CD14-positive monocyte (primary cell): ENCODE results near the gene TSPAN10. TPM values are rescaled to one million over a fixed set of nuclear protein-coding genes. Genes with fewer than 3 reads are reported as not detected.
A peak's percentile ranks its signal among the peaks of the same experiment; 100 is the strongest.

Experiments
- DNase-seq, 3 donors: peaks; one replicate each; pipeline ENCODE4 v3.0.0-alpha.2; 2011 to 2022
- H2AFZ ChIP-seq: 2 replicates; pipeline ENCODE4 v1.6.0; 2012; ENCODE audit warnings: mild to moderate bottlenecking, low read depth, low read length, inconsistent platforms; ENCODE audit not compliant: insufficient read depth, poor library complexity, severe bottlenecking
- H3K27ac ChIP-seq, 2 donors: 1 replicate in 1 of 2; 2 replicates in 1 of 2; pipeline ENCODE4 v1.5.1; 2012 to 2013; ENCODE audit warnings: low read length in 2 of 2, control low read depth in 1 of 2, inconsistent platforms in 1 of 2, low read depth in 1 of 2, mild to moderate bottlenecking in 1 of 2
- H3K27me3 ChIP-seq, 2 donors: one replicate each; pipeline versions ENCODE4 v1.6.0 to v1.6.1; 2011 to 2013; ENCODE audit warnings: low read length in 2 of 2; ENCODE audit not compliant: control insufficient read depth in 2 of 2, insufficient read depth in 2 of 2
- H3K36me3 ChIP-seq, 2 donors: replicated peaks in 1 of 2; 1 replicate in 1 of 2; 2 replicates in 1 of 2; pipeline versions ENCODE4 v1.5.1 to v1.6.1; 2012 to 2013; ENCODE audit warnings: low read length in 2 of 2, control low read depth in 1 of 2, inconsistent platforms in 1 of 2, mild to moderate bottlenecking in 1 of 2; ENCODE audit not compliant: insufficient read depth in 2 of 2, control insufficient read depth in 1 of 2
- H3K4me1 ChIP-seq, 2 donors: 1 replicate in 1 of 2; 2 replicates in 1 of 2; pipeline versions ENCODE4 v1.5.1 to v1.6.1; 2012 to 2013; ENCODE audit warnings: low read length in 2 of 2, control low read depth in 1 of 2, inconsistent platforms in 1 of 2, mild to moderate bottlenecking in 1 of 2, moderate library complexity in 1 of 2; ENCODE audit not compliant: insufficient read depth in 2 of 2, control insufficient read depth in 1 of 2
- H3K4me2 ChIP-seq: replicated peaks from 2 replicates; pipeline ENCODE3; 2012; ENCODE audit warnings: low read length, moderate library complexity, mild to moderate bottlenecking; ENCODE audit not compliant: poor library complexity, severe bottlenecking; ENCODE audit errors: extremely low read depth
- H3K4me3 ChIP-seq, 3 experiments: fragments of 200-600 bp in 1 of 3; sonication (generic) in 1 of 3; replicated peaks in 1 of 3; 1 replicate in 2 of 3; 2 replicates in 1 of 3; pipeline ENCODE4 v1.5.1; 2011 to 2013; ENCODE audit warnings: low read length in 3 of 3, mild to moderate bottlenecking in 3 of 3, control low read depth in 2 of 3, low read depth in 2 of 3, inconsistent platforms in 1 of 3, moderate library complexity in 1 of 3
- H3K79me2 ChIP-seq: 2 replicates; pipeline ENCODE4 v1.6.0; 2012; ENCODE audit warnings: mild to moderate bottlenecking, control low read depth, inconsistent platforms, low read length, moderate library complexity; ENCODE audit not compliant: insufficient read depth
- H3K9ac ChIP-seq: 2 replicates; pipeline ENCODE4 v1.6.0; 2017; ENCODE audit warnings: low read length, mild to moderate bottlenecking; ENCODE audit not compliant: insufficient read depth, poor library complexity, severe bottlenecking
- H3K9me3 ChIP-seq, 2 donors: replicated peaks in 1 of 2; 1 replicate in 1 of 2; 2 replicates in 1 of 2; pipeline versions ENCODE4 v1.5.1 to v1.6.1; 2012 to 2013; ENCODE audit warnings: low read length in 2 of 2, control low read depth in 1 of 2; ENCODE audit not compliant: control insufficient read depth in 1 of 2, insufficient read depth in 1 of 2
- H4K20me1 ChIP-seq: 2 replicates; pipeline ENCODE4 v1.6.0; 2012; ENCODE audit warnings: mild to moderate bottlenecking, low read length, control low read depth, moderate library complexity; ENCODE audit not compliant: insufficient read depth
- H3K27ac Mint-ChIP-seq, 7 donors: one replicate each; pipeline ENCODE4 v1.8.0; 2020; ENCODE audit warnings: mild to moderate bottlenecking in 7 of 7, mixed read lengths in 7 of 7, moderate library complexity in 6 of 7, inconsistent platforms in 2 of 7
- H3K27me3 Mint-ChIP-seq, 3 donors: one replicate each; pipeline ENCODE4 v1.8.0; 2021 to 2022; ENCODE audit warnings: low read depth in 3 of 3, mild to moderate bottlenecking in 3 of 3, mixed read lengths in 3 of 3, moderate library complexity in 3 of 3, inconsistent platforms in 1 of 3
- H3K36me3 Mint-ChIP-seq, 2 donors: one replicate each; pipeline ENCODE4 v1.8.0; 2020; ENCODE audit warnings: mixed read lengths in 2 of 2, inconsistent platforms in 1 of 2, mild to moderate bottlenecking in 1 of 2
- H3K4me1 Mint-ChIP-seq: one replicate; pipeline ENCODE4 v1.8.0; 2020; ENCODE audit warnings: mild to moderate bottlenecking, mixed read lengths
- H3K4me3 Mint-ChIP-seq, 2 donors: one replicate each; pipeline ENCODE4 v1.8.0; 2020; ENCODE audit warnings: mild to moderate bottlenecking in 2 of 2, mixed read lengths in 2 of 2, moderate library complexity in 1 of 2
- H3K9me3 Mint-ChIP-seq, 7 donors: one replicate each; pipeline ENCODE4 v1.8.0; 2020 to 2022; ENCODE audit warnings: mixed read lengths in 7 of 7, mild to moderate bottlenecking in 6 of 7, moderate library complexity in 6 of 7, inconsistent platforms in 2 of 7
- WGBS: methylation state at CpG from one replicate; pipeline ENCODE4 v1.1.5; 2013; ENCODE audit warnings: missing lambda C conversion rate; ENCODE audit not compliant: insufficient coverage; 5-methylcytosine and 5-hydroxymethylcytosine counted together
- intact Hi-C, 2 donors: fragments of 100-400 bp; cut with micrococcal nuclease; formaldehyde crosslinking; loops; one replicate each; pipeline versions ENCODE4 v1.15.0 to v1.15.1; 2023
- polyA plus RNA-seq, 3 donors: library from polyadenylated mRNA; depleted of rRNA in 1 of 3; unstranded in 2 of 3; stranded (reverse) in 1 of 3; fragments of 300-500 nt in 2 of 3; fragments of >200 nt in 1 of 3; fragmentation: Illumina TruSeq in 2 of 3; gene quantifications; 1 replicate in 2 of 3; 2 replicates in 1 of 3; pipeline ENCODE4 v1.2.3, GENCODE V29; 2012 to 2021
- TF ChIP-seq, protein P1 (sequence below): fragments of 200-600 bp; IDR thresholded peaks from one replicate; pipeline ENCODE4 v1.8.0; 2022; ENCODE audit warnings: antibody characterized with exemption, mild to moderate bottlenecking

TSPAN10 gene
- polyA plus RNA-seq, 3 donors: not detected

DNA sequence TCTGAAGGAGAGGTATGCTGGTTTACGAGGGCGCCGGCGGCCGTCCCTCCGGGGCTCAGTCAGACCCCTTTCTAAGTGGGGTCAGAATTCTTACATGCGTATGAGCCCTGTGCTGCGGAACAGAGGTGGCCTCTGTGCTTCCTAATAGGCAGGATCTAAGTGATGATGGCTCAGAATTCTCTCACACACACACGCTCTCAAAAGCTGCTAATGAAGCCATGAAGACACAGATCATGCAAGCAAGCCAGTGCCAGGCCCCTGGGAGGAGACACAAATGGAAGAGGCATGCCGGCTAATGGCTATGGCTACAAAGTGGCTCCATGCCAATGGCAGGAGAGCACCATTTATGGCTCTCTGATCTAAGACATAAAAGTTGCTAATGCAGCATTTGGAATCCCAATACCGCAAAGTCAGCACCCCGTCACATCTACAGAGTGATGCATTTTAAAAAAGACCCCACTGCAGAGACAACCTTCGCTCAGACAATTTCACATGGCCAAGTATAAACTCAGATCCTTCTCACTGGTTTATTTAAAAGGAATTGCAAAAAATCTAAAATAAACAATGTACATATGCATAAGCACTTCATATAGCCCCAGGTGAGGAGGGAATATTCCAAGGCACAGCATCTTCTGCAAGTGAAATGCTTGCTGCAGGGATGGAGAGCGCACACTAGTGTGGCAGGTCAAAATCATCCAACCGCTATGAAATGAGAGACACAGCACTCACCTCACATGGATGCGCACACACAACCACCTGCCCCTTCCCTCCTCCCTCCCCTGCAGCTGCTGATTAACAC, 24.6 kb upstream of the TSPAN10 start:
- Mint-ChIP-seq H3K27me3 (no peaks in the 10 kb centered on the region), H3K4me1 (peaks cover 28% of the 10 kb centered on the region), H3K27ac (no peak overlapping the region), H3K4me3 (no peak overlapping the region), H3K36me3 (peaks cover 66 to 94% of the 10 kb centered on the region in 2 donors), H3K9me3 (no peaks in the 10 kb centered on the region)
- Histone ChIP-seq H3K27me3 (no peaks in the 10 kb centered on the region), H4K20me1 (peaks cover 61% of the 10 kb centered on the region), H3K4me3 (no peak overlapping the region), H3K27ac (no peak overlapping the region), H3K36me3 (peaks cover 56 to 91% of the 10 kb centered on the region in 2 donors), H3K9me3 (no peaks in the 10 kb centered on the region), H3K4me2 (no peak overlapping the region), H3K4me1 (peaks cover 28 to 32% of the 10 kb centered on the region in 2 donors), H2AFZ (no peak overlapping the region), H3K9ac (no peak overlapping the region), H3K79me2 (peaks cover 72% of the 10 kb centered on the region)
- WGBS: 99% methylated on average over 12 of the region's 16 CpGs
- intact Hi-C loops: no loop called here
- TF ChIP-seq, protein P1, sequence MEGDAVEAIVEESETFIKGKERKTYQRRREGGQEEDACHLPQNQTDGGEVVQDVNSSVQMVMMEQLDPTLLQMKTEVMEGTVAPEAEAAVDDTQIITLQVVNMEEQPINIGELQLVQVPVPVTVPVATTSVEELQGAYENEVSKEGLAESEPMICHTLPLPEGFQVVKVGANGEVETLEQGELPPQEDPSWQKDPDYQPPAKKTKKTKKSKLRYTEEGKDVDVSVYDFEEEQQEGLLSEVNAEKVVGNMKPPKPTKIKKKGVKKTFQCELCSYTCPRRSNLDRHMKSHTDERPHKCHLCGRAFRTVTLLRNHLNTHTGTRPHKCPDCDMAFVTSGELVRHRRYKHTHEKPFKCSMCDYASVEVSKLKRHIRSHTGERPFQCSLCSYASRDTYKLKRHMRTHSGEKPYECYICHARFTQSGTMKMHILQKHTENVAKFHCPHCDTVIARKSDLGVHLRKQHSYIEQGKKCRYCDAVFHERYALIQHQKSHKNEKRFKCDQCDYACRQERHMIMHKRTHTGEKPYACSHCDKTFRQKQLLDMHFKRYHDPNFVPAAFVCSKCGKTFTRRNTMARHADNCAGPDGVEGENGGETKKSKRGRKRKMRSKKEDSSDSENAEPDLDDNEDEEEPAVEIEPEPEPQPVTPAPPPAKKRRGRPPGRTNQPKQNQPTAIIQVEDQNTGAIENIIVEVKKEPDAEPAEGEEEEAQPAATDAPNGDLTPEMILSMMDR: no peak
- DNase-seq: no peak

- 100% methylated on average over 2 of the region's 4 CpGs for WGBS
- H3K4me1 Mint-ChIP-seq: peaks cover under 1% of the 10 kb centered on the region
- no peak overlapping the region for H3K4me3 ChIP-seq
- H3K9me3 ChIP-seq: no peaks in the 10 kb centered on the region
- H3K4me2 ChIP-seq: no peak overlapping the region
- H3K4me1 ChIP-seq: peaks cover under 1 to 1% of the 10 kb centered on the region in 2 donors
- H3K9ac ChIP-seq: no peak overlapping the region
- H3K27ac Mint-ChIP-seq: peak overlapping the region in 3 of 7 donors; percentile 26 to 30 (median 30)
- H3K36me3 Mint-ChIP-seq: peaks cover 54 to 88% of the 10 kb centered on the region in 2 donors
- no peak for DNase-seq
- H3K79me2 ChIP-seq: peaks cover 64% of the 10 kb centered on the region
- no peak overlapping the region for H3K4me3 Mint-ChIP-seq
- H2AFZ ChIP-seq: no peak overlapping the region
- H3K27me3 Mint-ChIP-seq: no peaks in the 10 kb centered on the region
- no peaks in the 10 kb centered on the region for H3K27me3 ChIP-seq
- peaks cover 56% of the 10 kb centered on the region for H4K20me1 ChIP-seq
- TF ChIP-seq, protein P1: no peak
- H3K9me3 Mint-ChIP-seq: no peaks in the 10 kb centered on the region
- peak overlapping the region in 1 of 2 donors; percentile 26 for H3K27ac ChIP-seq
- intact Hi-C loops: no loop called here
- peaks cover 40 to 75% of the 10 kb centered on the region in 2 donors for H3K36me3 ChIP-seq
These were observed 21.5 kb upstream of the TSPAN10 start for GRCh38 chr17:81615401-81615930.
